ENCODE data around the gene TAL1. TPM values are rescaled to one million over a fixed set of nuclear protein-coding genes. Genes with fewer than 3 reads are reported as not detected.

TAL1 gene
- total RNA-seq, 1 donor from 2014 or later, result not detected

DNA sequence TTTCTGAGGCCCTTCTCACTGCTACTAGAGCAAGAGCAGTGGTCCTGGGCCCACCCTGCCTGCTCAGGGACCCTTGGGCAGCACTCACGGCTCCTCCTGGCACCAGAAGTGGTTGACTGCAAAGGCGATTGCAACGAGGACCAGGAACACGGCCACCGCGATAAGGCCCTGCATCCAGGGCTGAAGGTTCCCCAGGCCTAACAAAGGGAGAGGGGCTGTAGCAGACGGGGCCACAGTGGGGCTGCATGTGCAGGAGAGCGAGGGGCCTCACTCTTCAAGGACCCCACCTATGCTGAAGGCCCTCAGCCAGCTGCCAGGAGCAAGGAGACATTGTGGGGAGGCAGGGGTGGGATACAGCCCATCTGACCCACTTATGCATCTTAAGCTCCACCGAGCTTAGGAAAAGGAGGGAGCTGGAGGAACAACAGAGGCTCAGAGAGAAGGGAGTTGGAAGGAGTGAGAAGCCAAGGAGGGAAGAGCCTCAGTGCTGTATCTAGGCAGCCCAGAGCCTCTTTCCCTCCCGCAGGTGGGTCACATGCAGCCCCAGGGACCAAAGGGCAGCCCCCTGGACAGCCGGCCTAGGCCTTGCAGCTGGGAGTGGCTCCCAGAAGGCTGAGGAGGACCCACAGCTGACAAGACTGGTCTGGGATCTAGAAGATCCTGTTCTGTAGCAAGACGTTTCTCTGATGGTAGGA is 44.6 kb downstream of the TAL1 start:
- Mint-ChIP-seq H3K9me3 (ENCODE audit: unreplicated experiment) (no peaks in the 10 kb centered on the region), H3K27me3 (ENCODE audit: unreplicated experiment) (no peaks in the 10 kb centered on the region), H3K4me1 (ENCODE audit: unreplicated experiment) (peaks cover 7% of the 10 kb centered on the region), H3K36me3 (ENCODE audit: unreplicated experiment) (no peaks in the 10 kb centered on the region), H3K4me3 (ENCODE audit: unreplicated experiment) (no peak overlapping the region), H3K27ac (ENCODE audit: unreplicated experiment) (no peak overlapping the region)
- TF ChIP-seq, protein P1, sequence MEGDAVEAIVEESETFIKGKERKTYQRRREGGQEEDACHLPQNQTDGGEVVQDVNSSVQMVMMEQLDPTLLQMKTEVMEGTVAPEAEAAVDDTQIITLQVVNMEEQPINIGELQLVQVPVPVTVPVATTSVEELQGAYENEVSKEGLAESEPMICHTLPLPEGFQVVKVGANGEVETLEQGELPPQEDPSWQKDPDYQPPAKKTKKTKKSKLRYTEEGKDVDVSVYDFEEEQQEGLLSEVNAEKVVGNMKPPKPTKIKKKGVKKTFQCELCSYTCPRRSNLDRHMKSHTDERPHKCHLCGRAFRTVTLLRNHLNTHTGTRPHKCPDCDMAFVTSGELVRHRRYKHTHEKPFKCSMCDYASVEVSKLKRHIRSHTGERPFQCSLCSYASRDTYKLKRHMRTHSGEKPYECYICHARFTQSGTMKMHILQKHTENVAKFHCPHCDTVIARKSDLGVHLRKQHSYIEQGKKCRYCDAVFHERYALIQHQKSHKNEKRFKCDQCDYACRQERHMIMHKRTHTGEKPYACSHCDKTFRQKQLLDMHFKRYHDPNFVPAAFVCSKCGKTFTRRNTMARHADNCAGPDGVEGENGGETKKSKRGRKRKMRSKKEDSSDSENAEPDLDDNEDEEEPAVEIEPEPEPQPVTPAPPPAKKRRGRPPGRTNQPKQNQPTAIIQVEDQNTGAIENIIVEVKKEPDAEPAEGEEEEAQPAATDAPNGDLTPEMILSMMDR (IDR thresholded peaks at IDR 0.05), result no peak
- peak; percentile 78 for DNase-seq (ENCODE audit: extremely low spot score, unreplicated experiment)

DNA sequence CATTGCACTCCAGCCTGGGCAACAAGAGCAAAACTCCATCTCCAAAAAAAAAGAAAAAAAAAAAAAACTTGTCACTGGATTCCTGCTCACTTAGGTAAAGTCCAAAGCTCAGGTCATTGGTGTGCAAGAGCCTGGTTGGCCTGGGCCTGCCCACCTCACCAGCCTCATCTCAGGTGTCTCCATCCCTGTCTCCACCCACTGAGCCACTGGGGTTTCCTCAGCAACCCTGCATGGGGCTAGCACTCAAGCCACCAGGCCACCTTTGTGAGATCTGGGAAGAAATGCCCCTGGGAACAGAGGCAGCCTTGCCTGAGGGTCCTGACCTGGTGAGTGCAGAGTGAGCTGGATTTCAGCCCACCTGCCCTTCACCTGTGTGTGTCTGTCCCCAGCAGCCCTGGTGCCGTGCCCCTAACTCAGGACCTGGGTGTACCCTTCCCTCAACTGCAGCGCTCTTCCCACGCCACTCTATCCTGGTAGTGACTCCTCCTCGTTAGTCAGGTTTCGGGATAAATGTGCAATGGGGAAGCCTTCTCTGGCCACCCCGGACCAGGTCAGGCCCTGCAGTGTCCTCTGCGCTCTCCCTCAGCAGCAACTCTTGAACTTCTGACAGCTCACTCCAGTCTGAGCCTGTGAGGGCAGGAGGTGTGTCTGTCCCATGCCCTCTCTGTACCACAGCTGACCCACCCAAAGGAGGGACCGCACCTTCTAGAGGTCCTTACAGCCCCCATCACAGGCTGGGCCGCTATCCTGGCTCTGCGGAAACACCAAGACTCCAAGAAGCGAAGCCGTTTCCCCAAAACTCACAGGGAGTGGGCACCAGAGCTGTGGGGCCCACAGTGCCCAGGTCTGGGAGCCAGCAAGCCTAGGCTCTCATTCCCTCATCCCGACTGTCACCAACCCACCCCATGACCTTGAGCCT is 45.5 kb downstream of the TAL1 start:
- TF ChIP-seq, protein P1 (IDR thresholded peaks at IDR 0.05), result no peak
- H3K36me3 Mint-ChIP-seq (ENCODE audit: unreplicated experiment), result no peaks in the 10 kb centered on the region
- peak; percentile 76 for DNase-seq (ENCODE audit: extremely low spot score, unreplicated experiment)
- H3K27me3 Mint-ChIP-seq (ENCODE audit: unreplicated experiment), result no peaks in the 10 kb centered on the region
- H3K9me3 Mint-ChIP-seq (ENCODE audit: unreplicated experiment), result no peaks in the 10 kb centered on the region
- no peak overlapping the region for H3K27ac Mint-ChIP-seq (ENCODE audit: unreplicated experiment)
- peaks cover 2% of the 10 kb centered on the region for H3K4me1 Mint-ChIP-seq (ENCODE audit: unreplicated experiment)
- H3K4me3 Mint-ChIP-seq (ENCODE audit: unreplicated experiment), result no peak overlapping the region

DNA sequence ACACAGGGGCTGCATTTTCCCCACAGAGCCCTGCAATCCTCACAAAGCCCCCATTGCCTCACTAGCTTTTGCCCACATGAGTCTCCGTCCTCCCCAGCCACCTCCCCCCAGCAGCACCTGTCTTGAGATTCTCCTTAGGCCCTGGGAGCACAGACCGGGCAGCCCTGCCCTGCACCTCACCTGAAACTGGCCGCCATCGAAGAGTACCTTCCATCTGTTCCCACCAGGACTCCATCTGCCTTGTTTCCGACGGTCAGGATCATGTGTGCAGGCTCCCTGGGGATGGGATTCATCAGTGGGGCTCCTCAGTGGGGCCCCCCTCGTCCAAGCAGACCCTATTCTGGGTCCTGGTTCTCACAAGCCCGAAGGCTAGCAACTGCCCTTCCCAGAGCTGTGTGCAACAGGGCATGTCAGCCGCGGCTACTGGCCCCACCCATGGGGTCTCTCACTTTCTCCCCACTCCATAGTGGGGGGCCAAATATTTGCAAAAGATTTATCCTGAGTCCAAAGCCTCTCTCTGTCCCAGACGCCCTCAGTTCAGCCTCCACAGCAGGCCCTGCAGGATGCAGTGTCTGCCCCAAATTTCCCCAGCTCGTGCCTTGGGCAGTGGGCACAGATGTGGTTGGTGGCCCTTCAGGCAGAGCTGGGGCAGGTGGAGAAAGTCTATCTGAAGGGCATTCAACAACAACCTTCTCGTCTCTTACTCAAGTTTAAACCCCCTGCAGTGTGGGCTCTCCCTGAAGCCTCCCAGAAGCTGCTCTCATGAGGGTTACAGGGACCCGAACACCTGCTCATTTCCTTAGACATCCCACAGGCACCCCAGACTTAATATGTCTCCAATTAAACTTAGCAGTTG is 47.0 kb downstream of the TAL1 start:
- Mint-ChIP-seq H3K36me3 (ENCODE audit: unreplicated experiment) (no peaks in the 10 kb centered on the region), H3K27me3 (ENCODE audit: unreplicated experiment) (peaks cover 5% of the 10 kb centered on the region), H3K27ac (ENCODE audit: unreplicated experiment) (no peak overlapping the region), H3K4me1 (ENCODE audit: unreplicated experiment) (no peaks in the 10 kb centered on the region), H3K9me3 (ENCODE audit: unreplicated experiment) (no peaks in the 10 kb centered on the region), H3K4me3 (ENCODE audit: unreplicated experiment) (no peak overlapping the region)
- TF ChIP-seq, protein P1 (IDR thresholded peaks at IDR 0.05), result no peak
- DNase-seq (ENCODE audit: extremely low spot score, unreplicated experiment), result peak; percentile 70

- Mint-ChIP-seq H3K27ac (ENCODE audit: unreplicated experiment) (no peak overlapping the region), H3K4me1 (ENCODE audit: unreplicated experiment) (peaks cover 5% of the 10 kb centered on the region), H3K4me3 (ENCODE audit: unreplicated experiment) (no peak overlapping the region), H3K9me3 (ENCODE audit: unreplicated experiment) (no peaks in the 10 kb centered on the region), H3K36me3 (ENCODE audit: unreplicated experiment) (no peaks in the 10 kb centered on the region), H3K27me3 (ENCODE audit: unreplicated experiment) (peaks cover 5% of the 10 kb centered on the region)
- TF ChIP-seq, protein P1 (IDR thresholded peaks at IDR 0.05), result no peak
- DNase-seq (ENCODE audit: extremely low spot score, unreplicated experiment), result peak; percentile 56
Measured at GRCh38 chr1:47184090-47184821, 47.8 kb downstream of the TAL1 start.
